ENCODE data around the gene FAM209A.

The FAM209A gene

DNA sequence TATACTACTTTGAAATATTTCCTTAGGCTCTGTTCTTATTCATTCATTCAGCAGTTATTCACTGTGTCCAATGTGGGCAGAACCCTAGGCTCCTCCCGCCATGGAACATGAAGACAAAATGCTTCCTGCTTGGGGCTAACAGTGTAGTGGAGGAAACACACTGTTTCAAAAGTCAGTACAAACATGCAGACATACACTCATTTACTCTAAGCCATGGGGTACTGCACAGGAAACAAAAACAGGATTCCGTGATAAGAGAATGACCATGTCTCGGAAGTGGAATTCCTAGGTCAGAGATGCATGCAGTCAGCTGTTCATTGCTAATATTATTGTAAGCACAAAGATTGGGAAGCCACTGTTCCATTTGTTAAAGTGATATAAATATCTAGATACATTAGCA lies 18.4 kb upstream of the FAM209A start:
- TF ChIP-seq, protein P1, sequence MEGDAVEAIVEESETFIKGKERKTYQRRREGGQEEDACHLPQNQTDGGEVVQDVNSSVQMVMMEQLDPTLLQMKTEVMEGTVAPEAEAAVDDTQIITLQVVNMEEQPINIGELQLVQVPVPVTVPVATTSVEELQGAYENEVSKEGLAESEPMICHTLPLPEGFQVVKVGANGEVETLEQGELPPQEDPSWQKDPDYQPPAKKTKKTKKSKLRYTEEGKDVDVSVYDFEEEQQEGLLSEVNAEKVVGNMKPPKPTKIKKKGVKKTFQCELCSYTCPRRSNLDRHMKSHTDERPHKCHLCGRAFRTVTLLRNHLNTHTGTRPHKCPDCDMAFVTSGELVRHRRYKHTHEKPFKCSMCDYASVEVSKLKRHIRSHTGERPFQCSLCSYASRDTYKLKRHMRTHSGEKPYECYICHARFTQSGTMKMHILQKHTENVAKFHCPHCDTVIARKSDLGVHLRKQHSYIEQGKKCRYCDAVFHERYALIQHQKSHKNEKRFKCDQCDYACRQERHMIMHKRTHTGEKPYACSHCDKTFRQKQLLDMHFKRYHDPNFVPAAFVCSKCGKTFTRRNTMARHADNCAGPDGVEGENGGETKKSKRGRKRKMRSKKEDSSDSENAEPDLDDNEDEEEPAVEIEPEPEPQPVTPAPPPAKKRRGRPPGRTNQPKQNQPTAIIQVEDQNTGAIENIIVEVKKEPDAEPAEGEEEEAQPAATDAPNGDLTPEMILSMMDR (IDR thresholded peaks at IDR 0.05; ENCODE audit: low read length), result no peak
- TF ChIP-seq EZH2 (IDR thresholded peaks at IDR 0.05; ENCODE audit: borderline replicate concordance, low read length), result no peak
- no peaks in the 10 kb centered on the region for H3K27me3 ChIP-seq (ENCODE audit: insufficient read depth, low read length)
- H3K9me3 ChIP-seq (ENCODE audit: low read length), result no peaks in the 10 kb centered on the region
- no peak overlapping the region for H3K9ac ChIP-seq (ENCODE audit: low read length)
- H3K4me2 ChIP-seq (ENCODE audit: low read length), result no peak overlapping the region
- no peak overlapping the region for H2AFZ ChIP-seq (ENCODE audit: low read length)
- H3K27ac ChIP-seq (ENCODE audit: low read depth, low read length, poor library complexity, severe bottlenecking), result no peak overlapping the region
- peaks cover 8% of the 10 kb centered on the region; the same call in 1 of the 2 replicates for H3K36me3 ChIP-seq (ENCODE audit: insufficient read depth, low read length)
- H3F3A ChIP-seq (ENCODE audit: insufficient read depth, low read length), result no peaks in the 10 kb centered on the region
- H4K20me1 ChIP-seq (ENCODE audit: insufficient read depth, low read length), result no peaks in the 10 kb centered on the region
- H3K9me2 ChIP-seq (ENCODE audit: low read depth, low read length), result no peaks in the 10 kb centered on the region
- no peaks in the 10 kb centered on the region for H3K79me2 ChIP-seq (ENCODE audit: insufficient read depth, low read length)
- H3K4me3 ChIP-seq (ENCODE audit: low read depth, low read length, poor library complexity, severe bottlenecking), result no peak overlapping the region
- H3K4me1 ChIP-seq (ENCODE audit: insufficient read depth, low read length, severe bottlenecking), result no peaks in the 10 kb centered on the region

DNA sequence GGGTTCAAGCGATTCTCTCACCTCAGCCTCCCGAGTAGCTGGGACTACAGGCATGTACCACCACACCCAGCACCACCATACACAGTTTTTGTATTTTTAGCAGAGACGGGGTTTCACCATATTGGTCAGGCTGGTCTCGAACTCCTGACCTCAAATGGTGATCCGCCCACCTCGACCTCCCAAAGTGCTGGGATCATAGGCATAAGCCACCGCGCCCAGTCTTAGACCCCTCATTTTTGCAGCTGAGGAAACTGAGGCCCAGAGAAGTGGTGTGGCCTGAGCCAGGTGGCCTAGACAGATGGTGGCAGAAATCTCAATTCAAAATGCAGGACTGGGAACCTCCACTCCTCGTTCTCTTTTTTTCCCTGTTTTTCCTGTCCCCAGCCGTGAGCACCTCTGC lies 12.6 kb upstream of the FAM209A start:
- Histone ChIP-seq H2AFZ (ENCODE audit: low read length) (no peak overlapping the region), H3K9me3 (ENCODE audit: low read length) (no peaks in the 10 kb centered on the region), H3K27me3 (ENCODE audit: insufficient read depth, low read length) (no peaks in the 10 kb centered on the region), H3K4me2 (ENCODE audit: low read length) (no peak overlapping the region), H4K20me1 (ENCODE audit: insufficient read depth, low read length) (no peaks in the 10 kb centered on the region), H3K4me1 (ENCODE audit: insufficient read depth, low read length, severe bottlenecking) (no peaks in the 10 kb centered on the region), H3K9me2 (ENCODE audit: low read depth, low read length) (no peaks in the 10 kb centered on the region), H3K79me2 (ENCODE audit: insufficient read depth, low read length) (no peaks in the 10 kb centered on the region), H3K9ac (ENCODE audit: low read length) (no peak overlapping the region), H3K36me3 (ENCODE audit: insufficient read depth, low read length) (peaks cover 19% of the 10 kb centered on the region; the same call in 1 of the 2 replicates), H3F3A (ENCODE audit: insufficient read depth, low read length) (no peaks in the 10 kb centered on the region), H3K4me3 (ENCODE audit: low read depth, low read length, poor library complexity, severe bottlenecking) (no peak overlapping the region), H3K27ac (ENCODE audit: low read depth, low read length, poor library complexity, severe bottlenecking) (no peak overlapping the region)
- no peak for TF ChIP-seq EZH2 (IDR thresholded peaks at IDR 0.05; ENCODE audit: borderline replicate concordance, low read length)
- TF ChIP-seq, protein P1 (IDR thresholded peaks at IDR 0.05; ENCODE audit: low read length), result no peak

DNA sequence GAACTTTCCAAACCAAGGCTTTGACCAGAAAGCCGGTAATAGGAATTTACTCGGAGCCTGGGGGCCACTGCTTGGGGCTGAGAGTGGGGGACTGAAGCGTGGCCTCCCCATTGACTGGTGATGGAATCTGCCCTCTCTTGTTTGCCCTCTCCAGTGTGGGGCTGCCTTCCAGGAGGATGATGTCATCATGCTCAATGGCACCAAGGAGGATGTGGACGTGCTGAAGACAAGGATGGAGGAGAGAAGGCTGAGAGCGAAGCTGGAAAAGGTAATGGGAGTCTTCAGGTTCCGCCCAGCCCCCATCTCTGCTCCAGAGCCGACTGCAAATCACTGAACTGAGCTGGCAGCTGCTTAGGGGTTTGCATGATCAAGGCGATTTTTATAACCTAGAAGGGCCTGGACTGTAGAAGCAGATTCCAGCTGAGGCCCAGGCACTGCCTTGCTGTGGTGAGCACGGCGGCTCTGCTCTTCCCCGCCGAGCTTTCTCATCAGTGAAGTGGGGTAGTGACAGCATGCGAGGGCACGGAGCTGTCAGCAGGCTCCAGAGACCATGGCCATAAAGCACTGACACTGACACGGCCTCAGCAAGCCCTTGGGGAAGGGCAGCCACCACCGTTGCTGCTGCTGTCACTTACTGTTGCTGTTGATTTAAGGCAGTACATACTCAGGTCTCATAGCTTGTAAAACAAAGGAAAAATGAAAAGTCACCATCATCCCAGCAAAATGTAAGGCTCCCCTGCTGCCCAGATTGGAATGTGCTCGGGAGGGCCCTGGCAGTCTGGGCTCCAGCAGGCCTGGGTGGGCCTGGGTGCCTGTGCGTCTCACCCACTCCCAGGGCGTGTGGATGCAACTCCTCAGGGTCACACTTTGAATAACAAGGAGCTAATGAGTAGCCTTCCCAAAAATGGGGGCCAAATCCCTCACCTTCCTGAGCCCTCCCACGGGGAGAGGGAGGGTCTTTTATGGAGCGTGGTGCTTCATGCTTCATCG lies 11.1 kb upstream of the FAM209A start:
- no peak for TF ChIP-seq EZH2 (IDR thresholded peaks at IDR 0.05; ENCODE audit: borderline replicate concordance, low read length)
- TF ChIP-seq, protein P1 (IDR thresholded peaks at IDR 0.05; ENCODE audit: low read length), result no peak

More for the DNA sequence above, 11.1 kb upstream of the FAM209A start:
- H3K27me3 ChIP-seq (ENCODE audit: insufficient read depth, low read length), result no peaks in the 10 kb centered on the region
- H3K4me1 ChIP-seq (ENCODE audit: insufficient read depth, low read length, severe bottlenecking), result no peaks in the 10 kb centered on the region
- H4K20me1 ChIP-seq (ENCODE audit: insufficient read depth, low read length), result no peaks in the 10 kb centered on the region
- no peak overlapping the region for H3K27ac ChIP-seq (ENCODE audit: low read depth, low read length, poor library complexity, severe bottlenecking)
- no peak overlapping the region for H3K4me3 ChIP-seq (ENCODE audit: low read depth, low read length, poor library complexity, severe bottlenecking)
- no peaks in the 10 kb centered on the region for H3F3A ChIP-seq (ENCODE audit: insufficient read depth, low read length)
- no peaks in the 10 kb centered on the region for H3K79me2 ChIP-seq (ENCODE audit: insufficient read depth, low read length)
- H3K9me2 ChIP-seq (ENCODE audit: low read depth, low read length), result no peaks in the 10 kb centered on the region
- no peak overlapping the region for H3K4me2 ChIP-seq (ENCODE audit: low read length)
- no peak overlapping the region for H2AFZ ChIP-seq (ENCODE audit: low read length)
- peaks cover 32% of the 10 kb centered on the region for H3K36me3 ChIP-seq (ENCODE audit: insufficient read depth, low read length)
- no peaks in the 10 kb centered on the region for H3K9me3 ChIP-seq (ENCODE audit: low read length)
- H3K9ac ChIP-seq (ENCODE audit: low read length), result no peak overlapping the region
